Measurements from ENCODE around the gene TBX1.

GRCh38 chr22:19728271-19728670 is 32.3 kb upstream of the TBX1 start:
- TF ChIP-seq, protein P1, sequence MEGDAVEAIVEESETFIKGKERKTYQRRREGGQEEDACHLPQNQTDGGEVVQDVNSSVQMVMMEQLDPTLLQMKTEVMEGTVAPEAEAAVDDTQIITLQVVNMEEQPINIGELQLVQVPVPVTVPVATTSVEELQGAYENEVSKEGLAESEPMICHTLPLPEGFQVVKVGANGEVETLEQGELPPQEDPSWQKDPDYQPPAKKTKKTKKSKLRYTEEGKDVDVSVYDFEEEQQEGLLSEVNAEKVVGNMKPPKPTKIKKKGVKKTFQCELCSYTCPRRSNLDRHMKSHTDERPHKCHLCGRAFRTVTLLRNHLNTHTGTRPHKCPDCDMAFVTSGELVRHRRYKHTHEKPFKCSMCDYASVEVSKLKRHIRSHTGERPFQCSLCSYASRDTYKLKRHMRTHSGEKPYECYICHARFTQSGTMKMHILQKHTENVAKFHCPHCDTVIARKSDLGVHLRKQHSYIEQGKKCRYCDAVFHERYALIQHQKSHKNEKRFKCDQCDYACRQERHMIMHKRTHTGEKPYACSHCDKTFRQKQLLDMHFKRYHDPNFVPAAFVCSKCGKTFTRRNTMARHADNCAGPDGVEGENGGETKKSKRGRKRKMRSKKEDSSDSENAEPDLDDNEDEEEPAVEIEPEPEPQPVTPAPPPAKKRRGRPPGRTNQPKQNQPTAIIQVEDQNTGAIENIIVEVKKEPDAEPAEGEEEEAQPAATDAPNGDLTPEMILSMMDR (IDR thresholded peaks at IDR 0.05; ENCODE audit: insufficient read depth, low read length, poor library complexity, severe bottlenecking) = no peak
- no peak for TF ChIP-seq EZH2phosphoT487 (conservative IDR thresholded peaks at IDR 0.05; ENCODE audit: low read length)
